Measurements from ENCODE around the gene PPP2R2D. TPM values are rescaled to one million over a fixed set of nuclear protein-coding genes. Genes with fewer than 3 reads are reported as not detected.

PPP2R2D gene
- total RNA-seq, 4 donors from 2014 or later: 23.9 to 48.6 (median 36.7) TPM

- TF ChIP-seq POLR2A (IDR thresholded peaks at IDR 0.05) (no peak), CTCF (IDR thresholded peaks at IDR 0.05) (no peak)
- no peak for DNase-seq (ENCODE audit: low spot score in 2 of 2)
- intact Hi-C loops (cut with DNase I; ENCODE audit: low total_unique reads): no loop called here
- WGBS, 2 donors: 85% methylated on average over 5 of the region's 5 CpGs
- no peak overlapping the region for H3K4me3 ChIP-seq (ENCODE audit: low read depth, poor library complexity, severe bottlenecking)
Measured at GRCh38 chr10:131920693-131921092, 19.9 kb downstream of the PPP2R2D start.

GRCh38 chr10:131921184-131921583 is 20.4 kb downstream of the PPP2R2D start:
- TF ChIP-seq CTCF (IDR thresholded peaks at IDR 0.05): no peak
- TF ChIP-seq POLR2A (IDR thresholded peaks at IDR 0.05): no peak

GRCh38 chr10:131923038-131923756 is 22.4 kb downstream of the PPP2R2D start:
- DNase-seq (ENCODE audit: low spot score in 2 of 2): no peak
- no peak overlapping the region for H3K4me3 ChIP-seq (ENCODE audit: low read depth, poor library complexity, severe bottlenecking)
- 95 to 96% methylated on average over 11 of the region's 11 CpGs for WGBS, 2 donors
- TF ChIP-seq POLR2A (IDR thresholded peaks at IDR 0.05): no peak
- no peak for TF ChIP-seq CTCF (IDR thresholded peaks at IDR 0.05)
- intact Hi-C loops (cut with DNase I; ENCODE audit: low total_unique reads): no loop called here

More at GRCh38 chr10:131921184-131921583, 20.4 kb downstream of the PPP2R2D start:
- intact Hi-C loops (cut with DNase I; ENCODE audit: low total_unique reads): no loop called here
- WGBS, 2 donors: 48 to 50% methylated on average over 8 of the region's 8 CpGs
- no peak overlapping the region for H3K4me3 ChIP-seq (ENCODE audit: low read depth, poor library complexity, severe bottlenecking)
- no peak for DNase-seq (ENCODE audit: low spot score in 2 of 2)

GRCh38 chr10:131925011-131925649 is 24.3 kb downstream of the PPP2R2D start:
- no peak overlapping the region for H3K4me3 ChIP-seq (ENCODE audit: low read depth, poor library complexity, severe bottlenecking)
- intact Hi-C loops (cut with DNase I; ENCODE audit: low total_unique reads): no loop called here
- DNase-seq (ENCODE audit: low spot score in 2 of 2): no peak
- TF ChIP-seq CTCF (IDR thresholded peaks at IDR 0.05) (no peak), POLR2A (IDR thresholded peaks at IDR 0.05) (no peak)

- TF ChIP-seq CTCF (IDR thresholded peaks at IDR 0.05) (no peak), POLR2A (IDR thresholded peaks at IDR 0.05) (no peak)
- no peak overlapping the region for H3K4me3 ChIP-seq (ENCODE audit: low read depth, poor library complexity, severe bottlenecking)
- no peak for DNase-seq (ENCODE audit: low spot score in 2 of 2)
- intact Hi-C loops (cut with DNase I; ENCODE audit: low total_unique reads): no loop called here
- 95% methylated on average over 9 of the region's 9 CpGs for WGBS, 2 donors
Measured at GRCh38 chr10:131925716-131926115, 24.9 kb downstream of the PPP2R2D start.

Data from lower leg skin (tissue), 4 donors.